GM23338 (cell line): ENCODE results near the gene GEN1.

ENCODE experiments used
- CREB1 ChIP-seq: fragments of 250-450 bp; sonication (Bioruptor Pico); IDR thresholded peaks from 2 replicates; pipeline ENCODE4 v1.5.0; 2020; ENCODE audit warnings: low read depth, mild to moderate bottlenecking, moderate library complexity
- POLR2AphosphoS5 ChIP-seq: IDR thresholded peaks from 2 replicates; pipeline ENCODE4 v1.6.1; 2016; ENCODE audit warnings: antibody characterized with exemption, low read depth
- TF ChIP-seq, protein P1 (sequence below): IDR thresholded peaks from one replicate; pipeline ENCODE4 v1.6.1; 2018; ENCODE audit warnings: antibody characterized with exemption; ENCODE audit not compliant: unreplicated experiment
- TF ChIP-seq, protein P2 (sequence below), 2 experiments: fragments of 200-600 bp in 1 of 2; sonication (generic) in 1 of 2; conservative IDR thresholded peaks; 2 replicates each; pipeline versions ENCODE4 v1.5.1 to v1.6.1; 2016 to 2017; ENCODE audit warnings: antibody characterized with exemption in 2 of 2, low read depth in 2 of 2, mild to moderate bottlenecking in 2 of 2, moderate library complexity in 1 of 2

GRCh38 chr2:17749753-17750438, 4.0 kb upstream of the GEN1 start:
- TF ChIP-seq, protein P1, sequence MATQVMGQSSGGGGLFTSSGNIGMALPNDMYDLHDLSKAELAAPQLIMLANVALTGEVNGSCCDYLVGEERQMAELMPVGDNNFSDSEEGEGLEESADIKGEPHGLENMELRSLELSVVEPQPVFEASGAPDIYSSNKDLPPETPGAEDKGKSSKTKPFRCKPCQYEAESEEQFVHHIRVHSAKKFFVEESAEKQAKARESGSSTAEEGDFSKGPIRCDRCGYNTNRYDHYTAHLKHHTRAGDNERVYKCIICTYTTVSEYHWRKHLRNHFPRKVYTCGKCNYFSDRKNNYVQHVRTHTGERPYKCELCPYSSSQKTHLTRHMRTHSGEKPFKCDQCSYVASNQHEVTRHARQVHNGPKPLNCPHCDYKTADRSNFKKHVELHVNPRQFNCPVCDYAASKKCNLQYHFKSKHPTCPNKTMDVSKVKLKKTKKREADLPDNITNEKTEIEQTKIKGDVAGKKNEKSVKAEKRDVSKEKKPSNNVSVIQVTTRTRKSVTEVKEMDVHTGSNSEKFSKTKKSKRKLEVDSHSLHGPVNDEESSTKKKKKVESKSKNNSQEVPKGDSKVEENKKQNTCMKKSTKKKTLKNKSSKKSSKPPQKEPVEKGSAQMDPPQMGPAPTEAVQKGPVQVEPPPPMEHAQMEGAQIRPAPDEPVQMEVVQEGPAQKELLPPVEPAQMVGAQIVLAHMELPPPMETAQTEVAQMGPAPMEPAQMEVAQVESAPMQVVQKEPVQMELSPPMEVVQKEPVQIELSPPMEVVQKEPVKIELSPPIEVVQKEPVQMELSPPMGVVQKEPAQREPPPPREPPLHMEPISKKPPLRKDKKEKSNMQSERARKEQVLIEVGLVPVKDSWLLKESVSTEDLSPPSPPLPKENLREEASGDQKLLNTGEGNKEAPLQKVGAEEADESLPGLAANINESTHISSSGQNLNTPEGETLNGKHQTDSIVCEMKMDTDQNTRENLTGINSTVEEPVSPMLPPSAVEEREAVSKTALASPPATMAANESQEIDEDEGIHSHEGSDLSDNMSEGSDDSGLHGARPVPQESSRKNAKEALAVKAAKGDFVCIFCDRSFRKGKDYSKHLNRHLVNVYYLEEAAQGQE = no peak
- TF ChIP-seq, protein P2, sequence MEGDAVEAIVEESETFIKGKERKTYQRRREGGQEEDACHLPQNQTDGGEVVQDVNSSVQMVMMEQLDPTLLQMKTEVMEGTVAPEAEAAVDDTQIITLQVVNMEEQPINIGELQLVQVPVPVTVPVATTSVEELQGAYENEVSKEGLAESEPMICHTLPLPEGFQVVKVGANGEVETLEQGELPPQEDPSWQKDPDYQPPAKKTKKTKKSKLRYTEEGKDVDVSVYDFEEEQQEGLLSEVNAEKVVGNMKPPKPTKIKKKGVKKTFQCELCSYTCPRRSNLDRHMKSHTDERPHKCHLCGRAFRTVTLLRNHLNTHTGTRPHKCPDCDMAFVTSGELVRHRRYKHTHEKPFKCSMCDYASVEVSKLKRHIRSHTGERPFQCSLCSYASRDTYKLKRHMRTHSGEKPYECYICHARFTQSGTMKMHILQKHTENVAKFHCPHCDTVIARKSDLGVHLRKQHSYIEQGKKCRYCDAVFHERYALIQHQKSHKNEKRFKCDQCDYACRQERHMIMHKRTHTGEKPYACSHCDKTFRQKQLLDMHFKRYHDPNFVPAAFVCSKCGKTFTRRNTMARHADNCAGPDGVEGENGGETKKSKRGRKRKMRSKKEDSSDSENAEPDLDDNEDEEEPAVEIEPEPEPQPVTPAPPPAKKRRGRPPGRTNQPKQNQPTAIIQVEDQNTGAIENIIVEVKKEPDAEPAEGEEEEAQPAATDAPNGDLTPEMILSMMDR (conservative IDR thresholded peaks at IDR 0.05; ENCODE audit: low read depth in 2 of 2) = no peak
- TF ChIP-seq CREB1 (CRISPR knock-in tag) (no peak), POLR2AphosphoS5 (no peak)
